Measurements from ENCODE around the gene NFKB2. TPM values are rescaled to one million over a fixed set of nuclear protein-coding genes. Genes with fewer than 3 reads are reported as not detected.
A peak's percentile ranks its signal among the peaks of the same experiment; 100 is the strongest.

The NFKB2 gene
- total RNA-seq, 1 donor from 2014 or later = 26.8 TPM

GRCh38 chr10:102450374-102451104 is 55.0 kb downstream of the NFKB2 start:
- no peaks in the 10 kb centered on the region for H3K36me3 ChIP-seq
- peak overlapping the region; percentile 65 to 91 for H3K4me3 ChIP-seq
- intact Hi-C loops (cut with DNase I) = no loop called here
- peak overlapping the region; percentile 62 for H3K27ac ChIP-seq
- H3K27me3 ChIP-seq = no peaks in the 10 kb centered on the region
- H3K4me1 ChIP-seq = peaks cover 5% of the 10 kb centered on the region
- DNase-seq (ENCODE audit: extremely low spot score in 2 of 2) = no peak
- TF ChIP-seq POLR2A (IDR thresholded peaks at IDR 0.05) = no peak
- peak in 1 of 2 donors; percentile 7 for TF ChIP-seq POLR2AphosphoS5 (IDR thresholded peaks at IDR 0.05; ENCODE audit: insufficient read depth in 1 of 2, low read depth in 1 of 2)
- no peaks in the 10 kb centered on the region for H3K9me3 ChIP-seq

- peak within 1 kb of the TSS; percentile 65 to 91 for H3K4me3 ChIP-seq
- H3K27ac ChIP-seq = peak within 1 kb of the TSS; percentile 62
- H3K4me1 ChIP-seq = peaks cover 5% of the 10 kb centered on the region
- H3K27me3 ChIP-seq = no peaks in the 10 kb centered on the region
- no peak for DNase-seq (ENCODE audit: extremely low spot score in 2 of 2)
- TF ChIP-seq CTCF (IDR thresholded peaks at IDR 0.05) (no peak), POLR2AphosphoS5 (IDR thresholded peaks at IDR 0.05; ENCODE audit: insufficient read depth in 1 of 2, low read depth in 1 of 2) (no peak), POLR2A (IDR thresholded peaks at IDR 0.05) (no peak)
- no peaks in the 10 kb centered on the region for H3K9me3 ChIP-seq
- intact Hi-C loops (cut with DNase I) = no loop called here
- H3K36me3 ChIP-seq = no peaks in the 10 kb centered on the region
Observed at GRCh38 chr10:102451105-102451969, 55.8 kb downstream of the NFKB2 start, which contains the start of gene C10orf95. Gene C10orf95, minus strand, starts transcription at chr10:102451543. Its CDS starts 450 bp downstream, at chr10:102451093.

MicroRNAs encoded within 50 kb of the gene (microRNA counts, 767-probe panel; counts per million panel counts)
- microRNA hsa-miR-146b-3p (238 to 261 counts per million in 2 donors), microRNA hsa-miR-146b-5p (238 to 261 counts per million in 2 donors)

Small RNA genes within 50 kb of the gene (microRNA-seq; reads per million reads assigned to microRNA genes)
- 315 reads per million, percentile 65 among the genes with 10 or more reads in this experiment for gene MIR146B (ENCODE audit: borderline number of aligned reads, borderline replicate concordance)

Small RNA genes within 50 kb of the gene (small RNA-seq; reads per million reads assigned to genes)
- gene MIR146B = 449 reads per million, percentile 98 among the genes with 10 or more reads in this experiment

Other genes with a start within 250 kb of the NFKB2 start
- 61.9 TPM for gene NOLC1, start 243.3 kb upstream of the NFKB2 start, total RNA-seq
- gene ELOVL3, start 169.4 kb upstream of the NFKB2 start, total RNA-seq = not detected
- not detected for gene PITX3, start 154.2 kb upstream of the NFKB2 start, total RNA-seq
- 48.9 TPM for gene GBF1, start 150.2 kb upstream of the NFKB2 start, total RNA-seq
- gene PSD, start 23.1 kb downstream of the NFKB2 start, total RNA-seq = 6.4 TPM
- 27.7 TPM for gene FBXL15, start 25.1 kb downstream of the NFKB2 start, total RNA-seq
- 52.1 TPM for gene CUEDC2, start 36.9 kb downstream of the NFKB2 start, total RNA-seq
- gene C10orf95, start 55.8 kb downstream of the NFKB2 start, total RNA-seq = not detected
- 74.2 TPM for gene ACTR1A, start 107.0 kb downstream of the NFKB2 start, total RNA-seq
- 12.5 TPM for gene SUFU, start 108.3 kb downstream of the NFKB2 start, total RNA-seq
- 126 TPM for gene TRIM8, start 248.8 kb downstream of the NFKB2 start, total RNA-seq

Data from vagina (tissue), 2 donors.